ENCODE measurements around the gene MKNK1.

Gene MKNK1

GRCh38 chr1:46613661-46614603 lies 9.9 kb upstream of the MKNK1 start:
- DNase-seq (ENCODE audit: low spot score in 2 of 2) (no peak), ATAC-seq (peak; percentile 52)
- peaks cover 86% of the 10 kb centered on the region for H3K4me1 Mint-ChIP-seq
- peak overlapping the region; percentile 94 for H3K27ac Mint-ChIP-seq
- H3K4me3 Mint-ChIP-seq = peak overlapping the region; percentile 47
- H3K36me3 Mint-ChIP-seq = peaks cover 45% of the 10 kb centered on the region
- H3K9me3 Mint-ChIP-seq = no peaks in the 10 kb centered on the region

DNA sequence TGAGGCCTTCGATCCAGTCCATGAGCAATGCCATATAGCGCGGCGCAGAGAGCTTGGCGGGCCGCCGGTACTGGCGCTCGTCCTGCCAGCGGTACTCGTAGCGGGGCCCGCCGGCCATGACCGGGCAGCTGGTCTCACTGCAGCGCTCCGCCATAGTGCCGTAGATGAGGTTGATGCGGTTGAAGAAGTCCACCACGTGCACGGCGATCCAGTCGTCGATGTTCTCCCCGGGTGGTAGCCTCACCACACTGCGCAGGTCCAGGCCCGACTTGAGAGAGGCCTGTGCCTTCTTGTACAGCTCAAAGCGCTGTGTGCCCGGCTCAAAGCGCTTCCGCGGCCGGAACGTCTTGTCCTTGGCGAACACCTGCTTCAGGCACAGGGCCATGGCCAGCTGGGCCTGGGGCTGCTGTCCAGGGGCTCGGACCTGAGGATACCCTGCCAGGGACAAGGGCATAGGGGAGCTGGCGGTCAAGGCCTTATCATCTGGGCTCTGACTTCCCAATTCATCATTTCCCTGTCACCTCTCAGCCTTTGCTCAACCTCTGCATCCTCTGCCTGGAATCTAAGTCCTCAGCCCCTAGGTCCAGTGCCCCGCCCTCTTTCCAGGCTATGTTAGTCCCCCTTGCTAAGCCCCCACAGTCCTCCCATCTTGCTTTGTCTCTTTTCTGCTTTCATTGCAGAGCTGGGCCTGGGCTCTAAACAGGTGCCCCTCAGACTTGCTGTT lies 9.0 kb upstream of the MKNK1 start:
- Mint-ChIP-seq H3K27ac (peak overlapping the region; percentile 89), H3K36me3 (peaks cover 53% of the 10 kb centered on the region), H3K4me1 (peaks cover 79% of the 10 kb centered on the region), H3K4me3 (peak overlapping the region; percentile 47), H3K9me3 (no peaks in the 10 kb centered on the region)
- no peak for DNase-seq (ENCODE audit: low spot score in 2 of 2)
- no peak for ATAC-seq

DNA sequence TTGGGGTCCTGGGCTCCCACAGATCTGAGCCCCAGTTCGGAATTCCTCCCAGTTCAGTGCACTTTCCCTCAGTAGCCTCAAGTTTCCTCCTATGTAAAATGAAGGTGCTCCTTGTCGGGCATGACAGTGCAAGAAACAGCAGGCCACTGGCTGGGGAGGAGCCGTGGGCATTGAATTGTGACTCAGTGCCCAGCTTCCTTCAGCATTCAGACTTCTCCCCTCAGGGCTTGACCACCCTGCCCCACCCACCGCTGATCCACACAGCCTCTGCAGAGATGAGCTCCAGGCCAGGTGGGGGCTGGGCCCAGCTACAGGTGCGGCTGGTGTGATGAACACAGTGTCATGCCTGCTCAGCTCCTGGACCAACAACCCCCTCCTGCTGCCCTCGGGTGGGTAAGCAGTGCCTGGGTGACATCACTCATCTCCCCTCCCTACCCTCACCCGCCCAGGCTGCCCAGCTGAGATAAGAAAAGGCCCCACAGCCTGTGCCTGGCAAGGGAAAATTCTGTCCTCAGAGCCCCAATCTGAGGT lies 7.7 kb upstream of the MKNK1 start:
- no peaks in the 10 kb centered on the region for H3K9me3 Mint-ChIP-seq
- peak overlapping the region; percentile 89 for H3K27ac Mint-ChIP-seq
- DNase-seq (ENCODE audit: low spot score in 2 of 2) (no peak), ATAC-seq (no peak)
- H3K4me1 Mint-ChIP-seq = peaks cover 70% of the 10 kb centered on the region
- H3K36me3 Mint-ChIP-seq = peaks cover 60% of the 10 kb centered on the region
- H3K4me3 Mint-ChIP-seq = peak overlapping the region; percentile 30

- ATAC-seq (no peak), DNase-seq (ENCODE audit: low spot score in 2 of 2) (no peak)
- Mint-ChIP-seq H3K4me3 (no peak overlapping the region), H3K9me3 (no peaks in the 10 kb centered on the region), H3K36me3 (peaks cover 65% of the 10 kb centered on the region), H3K27ac (peak overlapping the region; percentile 42), H3K4me1 (peaks cover 63% of the 10 kb centered on the region)
Measured at GRCh38 chr1:46607345-46608130, 3.5 kb upstream of the MKNK1 start.

DNA sequence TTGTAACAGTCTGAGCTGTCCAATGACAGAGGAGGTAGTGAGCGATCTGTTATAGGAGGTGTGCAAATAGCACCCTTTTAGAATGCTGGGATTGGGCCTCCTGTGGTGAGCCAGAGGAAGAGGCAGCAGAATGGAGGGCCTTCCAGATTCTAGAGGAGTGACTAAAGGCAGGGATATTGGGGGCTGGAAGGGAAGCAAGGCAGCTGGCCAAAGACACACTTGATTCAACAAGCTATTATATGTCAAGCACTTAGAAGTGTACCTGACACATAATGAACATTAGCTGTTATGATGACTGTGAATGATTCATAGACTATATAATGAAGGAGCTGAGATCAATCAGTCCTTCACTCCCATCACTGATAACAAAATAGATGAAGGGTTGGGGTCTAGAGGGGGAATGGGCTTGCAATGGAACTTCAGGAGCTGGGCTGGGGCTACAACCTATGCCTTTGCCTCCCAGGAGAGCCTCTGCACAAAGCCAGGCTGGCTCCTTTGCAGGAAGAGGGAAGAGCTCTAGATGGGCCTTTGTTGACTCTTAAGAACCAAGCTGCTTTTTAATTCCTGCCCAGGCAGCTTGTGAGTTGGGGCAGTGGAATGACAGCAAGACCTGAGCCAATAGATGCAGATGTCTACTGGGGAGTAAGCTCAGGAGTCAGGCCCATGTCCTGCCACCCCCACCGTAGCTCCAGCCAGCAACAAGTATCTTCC lies 2.3 kb upstream of the MKNK1 start:
- no peaks in the 10 kb centered on the region for H3K9me3 Mint-ChIP-seq
- peaks cover 61% of the 10 kb centered on the region for H3K4me1 Mint-ChIP-seq
- no peak for ATAC-seq
- H3K4me3 Mint-ChIP-seq = peak overlapping the region; percentile 90
- H3K36me3 Mint-ChIP-seq = peaks cover 53% of the 10 kb centered on the region
- peak overlapping the region; percentile 89 for H3K27ac Mint-ChIP-seq
- DNase-seq (ENCODE audit: low spot score in 2 of 2) = no peak

- H3K4me3 Mint-ChIP-seq = peak overlapping the region; percentile 90
- H3K9me3 Mint-ChIP-seq = no peaks in the 10 kb centered on the region
- peaks cover 42% of the 10 kb centered on the region for H3K36me3 Mint-ChIP-seq
- DNase-seq (ENCODE audit: low spot score in 2 of 2) (no peak), ATAC-seq (peak; percentile 42)
- H3K4me1 Mint-ChIP-seq = peaks cover 60% of the 10 kb centered on the region
- peak overlapping the region; percentile 89 for H3K27ac Mint-ChIP-seq
Measured at GRCh38 chr1:46605232-46605631, 1.2 kb upstream of the MKNK1 start.

DNA sequence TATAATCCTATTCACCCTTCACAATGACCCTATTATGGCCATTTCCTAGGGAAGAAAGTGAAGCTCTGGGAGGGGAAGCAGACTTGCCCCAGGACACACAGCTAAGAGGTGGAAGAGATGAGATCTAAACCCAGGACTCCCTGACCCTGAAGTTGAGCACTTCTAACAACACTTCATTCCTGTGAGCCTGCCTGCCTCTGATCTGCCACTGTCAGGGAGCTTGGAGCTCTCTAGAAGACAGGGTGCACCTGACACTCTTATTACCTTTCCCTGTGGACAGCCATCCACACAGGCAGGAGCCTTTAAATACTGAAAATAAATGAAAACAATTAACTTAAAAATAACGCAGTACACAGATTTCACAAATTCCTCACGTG lies 599 bp downstream of the MKNK1 start:
- H3K27ac Mint-ChIP-seq = peak overlapping the region; percentile 89
- peaks cover 66% of the 10 kb centered on the region for H3K4me1 Mint-ChIP-seq
- ATAC-seq (no peak), DNase-seq (ENCODE audit: low spot score in 2 of 2) (no peak)
- peak overlapping the region; percentile 90 for H3K4me3 Mint-ChIP-seq
- peaks cover 24% of the 10 kb centered on the region for H3K36me3 Mint-ChIP-seq
- H3K9me3 Mint-ChIP-seq = no peaks in the 10 kb centered on the region

- H3K4me1 Mint-ChIP-seq = peaks cover 82% of the 10 kb centered on the region
- H3K36me3 Mint-ChIP-seq = peaks cover 20% of the 10 kb centered on the region
- H3K9me3 Mint-ChIP-seq = no peaks in the 10 kb centered on the region
- peak overlapping the region; percentile 81 for H3K27ac Mint-ChIP-seq
- DNase-seq (ENCODE audit: low spot score in 2 of 2) (no peak), ATAC-seq (no peak)
- H3K4me3 Mint-ChIP-seq = peak overlapping the region; percentile 8
Measured at GRCh38 chr1:46601257-46602007, 2.6 kb downstream of the MKNK1 start.

GRCh38 chr1:46599059-46599970 lies 4.8 kb downstream of the MKNK1 start:
- Mint-ChIP-seq H3K4me3 (peak overlapping the region; percentile 18), H3K4me1 (peaks cover 83% of the 10 kb centered on the region)
- no peak for DNase-seq (ENCODE audit: low spot score in 2 of 2)

GRCh38 chr1:46596846-46597245 lies 7.2 kb downstream of the MKNK1 start:
- H3K4me3 Mint-ChIP-seq = no peak overlapping the region
- no peak for DNase-seq (ENCODE audit: low spot score in 2 of 2)
- H3K27ac Mint-ChIP-seq = peak overlapping the region; percentile 56

More at GRCh38 chr1:46599059-46599970, 4.8 kb downstream of the MKNK1 start:
- Mint-ChIP-seq H3K9me3 (no peaks in the 10 kb centered on the region), H3K36me3 (peaks cover 16% of the 10 kb centered on the region), H3K27ac (peak overlapping the region; percentile 81)
- ATAC-seq = no peak

DNA sequence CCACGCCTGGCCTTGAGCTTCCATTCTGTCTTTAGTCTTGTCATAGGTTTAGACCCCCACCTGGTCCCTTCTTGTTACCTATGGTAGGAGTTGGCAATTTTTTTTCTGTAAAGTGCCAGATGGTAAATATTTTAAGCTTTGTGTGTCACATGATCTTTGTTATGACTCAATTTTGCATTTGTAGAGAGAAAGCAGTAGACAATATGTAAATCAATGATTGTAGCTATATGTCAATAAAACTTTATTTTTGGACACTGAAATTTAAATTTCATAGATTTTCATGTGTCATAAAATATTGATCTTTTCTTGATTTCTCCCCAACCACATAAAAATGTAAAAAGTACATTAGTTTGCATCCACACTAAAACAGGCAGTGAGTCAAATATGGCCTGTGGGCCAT lies 8.0 kb downstream of the MKNK1 start:
- H3K36me3 Mint-ChIP-seq = peaks cover 42% of the 10 kb centered on the region
- DNase-seq (ENCODE audit: low spot score in 2 of 2) = no peak
- H3K27ac Mint-ChIP-seq = peak overlapping the region; percentile 56
- ATAC-seq = no peak
- H3K9me3 Mint-ChIP-seq = no peaks in the 10 kb centered on the region
- no peak overlapping the region for H3K4me3 Mint-ChIP-seq
- H3K4me1 Mint-ChIP-seq = peaks cover 81% of the 10 kb centered on the region

More at GRCh38 chr1:46596846-46597245, 7.2 kb downstream of the MKNK1 start:
- no peak for ATAC-seq
- H3K9me3 Mint-ChIP-seq = no peaks in the 10 kb centered on the region
- peaks cover 84% of the 10 kb centered on the region for H3K4me1 Mint-ChIP-seq
- peaks cover 34% of the 10 kb centered on the region for H3K36me3 Mint-ChIP-seq

DNA sequence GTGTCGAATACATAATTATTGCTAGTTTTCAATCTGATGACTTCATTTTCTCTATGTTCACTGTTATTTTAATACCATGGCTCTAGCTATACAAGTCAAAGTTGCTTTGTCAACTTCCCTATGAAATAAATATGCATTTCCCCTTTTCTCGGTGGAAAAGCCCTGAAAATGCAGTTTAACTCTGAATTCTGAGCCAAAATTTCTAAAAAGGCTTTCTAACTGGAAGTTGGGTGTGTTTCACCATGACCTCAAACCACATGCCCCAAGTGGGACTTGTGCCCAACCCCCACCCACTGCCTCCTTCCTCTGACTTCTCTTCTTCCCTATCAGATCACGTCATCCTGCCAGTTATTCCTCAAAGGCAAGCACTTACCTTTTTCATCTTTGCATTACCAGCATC lies 8.9 kb downstream of the MKNK1 start:
- Mint-ChIP-seq H3K27ac (peak overlapping the region; percentile 56), H3K4me3 (peak overlapping the region; percentile 30), H3K4me1 (peaks cover 78% of the 10 kb centered on the region), H3K36me3 (peaks cover 51% of the 10 kb centered on the region), H3K9me3 (no peaks in the 10 kb centered on the region)
- DNase-seq (ENCODE audit: low spot score in 2 of 2) (no peak), ATAC-seq (no peak)

DNA sequence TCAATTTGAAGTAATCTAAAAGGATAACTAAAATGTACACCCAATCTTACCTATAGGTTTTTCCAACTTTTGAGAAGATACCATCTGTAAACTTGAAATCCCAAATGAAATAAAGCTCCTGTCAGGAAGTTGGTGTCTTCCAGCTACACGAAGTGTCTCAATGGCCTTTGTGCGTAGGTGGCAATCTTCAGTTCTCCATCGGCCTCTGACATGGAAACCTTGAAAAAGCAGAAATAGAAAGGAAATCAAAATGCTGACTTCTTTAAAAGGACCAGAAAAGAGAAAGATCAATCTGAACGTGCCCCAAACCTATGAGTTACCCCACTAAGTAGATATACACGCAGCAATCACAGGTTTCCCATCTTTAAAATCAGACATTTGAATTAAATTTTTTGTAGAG lies 10.0 kb downstream of the MKNK1 start:
- Mint-ChIP-seq H3K4me1 (peaks cover 77% of the 10 kb centered on the region), H3K27ac (peak overlapping the region; percentile 50), H3K4me3 (no peak overlapping the region), H3K36me3 (peaks cover 62% of the 10 kb centered on the region), H3K9me3 (no peaks in the 10 kb centered on the region)
- no peak for DNase-seq (ENCODE audit: low spot score in 2 of 2)
- no peak for ATAC-seq

All from stimulated activated effector memory CD8-positive, alpha-beta T cell treated with anti-CD3 and anti-CD28 coated beads, Interleukin-12 subunit alpha, Interleukin-12 subunit beta, amount 100 ng/mL, for 72 hours (primary cell).